ENCODE measurements around the gene DTX4. TPM values are rescaled to one million over a fixed set of nuclear protein-coding genes. Genes with fewer than 3 reads are reported as not detected.

Gene DTX4
- total RNA-seq, 1 donor from 2014 or later = 79.2 TPM

DNA sequence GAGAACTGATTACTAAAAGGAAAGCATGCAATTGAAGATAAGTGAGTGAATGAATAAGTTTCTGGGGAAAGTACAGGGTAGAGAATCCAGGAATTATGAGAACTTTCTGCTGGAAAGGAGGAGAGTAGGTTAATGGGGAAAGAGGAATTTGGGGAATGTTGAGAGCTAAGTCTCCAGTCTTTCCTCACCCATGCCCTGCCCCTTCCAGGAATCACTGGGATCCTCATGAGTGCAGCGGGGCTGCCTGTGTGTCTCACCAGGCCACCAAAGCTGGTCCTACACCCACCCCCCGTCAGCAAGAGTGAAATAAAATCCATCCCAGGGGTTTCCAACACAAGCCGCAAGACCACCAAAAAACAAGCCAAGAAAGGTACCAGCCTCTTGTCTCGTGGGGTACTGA, 17.0 kb downstream of the DTX4 start:
- Mint-ChIP-seq H3K27me3 (no peaks in the 10 kb centered on the region), H3K4me3 (no peak overlapping the region), H3K4me1 (ENCODE audit: unreplicated experiment) (peaks cover 33% of the 10 kb centered on the region), H3K27ac (peak overlapping the region; percentile 53), H3K36me3 (peaks cover 43% of the 10 kb centered on the region), H3K9me3 (no peaks in the 10 kb centered on the region)
- TF ChIP-seq, protein P1, sequence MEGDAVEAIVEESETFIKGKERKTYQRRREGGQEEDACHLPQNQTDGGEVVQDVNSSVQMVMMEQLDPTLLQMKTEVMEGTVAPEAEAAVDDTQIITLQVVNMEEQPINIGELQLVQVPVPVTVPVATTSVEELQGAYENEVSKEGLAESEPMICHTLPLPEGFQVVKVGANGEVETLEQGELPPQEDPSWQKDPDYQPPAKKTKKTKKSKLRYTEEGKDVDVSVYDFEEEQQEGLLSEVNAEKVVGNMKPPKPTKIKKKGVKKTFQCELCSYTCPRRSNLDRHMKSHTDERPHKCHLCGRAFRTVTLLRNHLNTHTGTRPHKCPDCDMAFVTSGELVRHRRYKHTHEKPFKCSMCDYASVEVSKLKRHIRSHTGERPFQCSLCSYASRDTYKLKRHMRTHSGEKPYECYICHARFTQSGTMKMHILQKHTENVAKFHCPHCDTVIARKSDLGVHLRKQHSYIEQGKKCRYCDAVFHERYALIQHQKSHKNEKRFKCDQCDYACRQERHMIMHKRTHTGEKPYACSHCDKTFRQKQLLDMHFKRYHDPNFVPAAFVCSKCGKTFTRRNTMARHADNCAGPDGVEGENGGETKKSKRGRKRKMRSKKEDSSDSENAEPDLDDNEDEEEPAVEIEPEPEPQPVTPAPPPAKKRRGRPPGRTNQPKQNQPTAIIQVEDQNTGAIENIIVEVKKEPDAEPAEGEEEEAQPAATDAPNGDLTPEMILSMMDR (conservative IDR thresholded peaks at IDR 0.05) = no peak
- DNase-seq (ENCODE audit: extremely low spot score, unreplicated experiment) = no peak

GRCh38 chr11:59189986-59190385, 18.1 kb downstream of the DTX4 start:
- Mint-ChIP-seq H3K36me3 (peaks cover 49% of the 10 kb centered on the region), H3K4me1 (ENCODE audit: unreplicated experiment) (peaks cover 23% of the 10 kb centered on the region), H3K27ac (peak overlapping the region; percentile 66), H3K4me3 (no peak overlapping the region), H3K27me3 (no peaks in the 10 kb centered on the region), H3K9me3 (no peaks in the 10 kb centered on the region)
- DNase-seq (ENCODE audit: extremely low spot score, unreplicated experiment) = no peak
- TF ChIP-seq, protein P1 (conservative IDR thresholded peaks at IDR 0.05) = no peak

- peaks cover 12% of the 10 kb centered on the region for H3K4me1 Mint-ChIP-seq (ENCODE audit: unreplicated experiment)
- no peaks in the 10 kb centered on the region for H3K9me3 Mint-ChIP-seq
- H3K27ac Mint-ChIP-seq = no peak overlapping the region
- H3K36me3 Mint-ChIP-seq = peaks cover 57% of the 10 kb centered on the region
- H3K4me3 Mint-ChIP-seq = no peak overlapping the region
- TF ChIP-seq, protein P1 (conservative IDR thresholded peaks at IDR 0.05) = no peak
- no peak for DNase-seq (ENCODE audit: extremely low spot score, unreplicated experiment)
- H3K27me3 Mint-ChIP-seq = no peaks in the 10 kb centered on the region
Measured at GRCh38 chr11:59191095-59191494, 19.2 kb downstream of the DTX4 start.

DNA sequence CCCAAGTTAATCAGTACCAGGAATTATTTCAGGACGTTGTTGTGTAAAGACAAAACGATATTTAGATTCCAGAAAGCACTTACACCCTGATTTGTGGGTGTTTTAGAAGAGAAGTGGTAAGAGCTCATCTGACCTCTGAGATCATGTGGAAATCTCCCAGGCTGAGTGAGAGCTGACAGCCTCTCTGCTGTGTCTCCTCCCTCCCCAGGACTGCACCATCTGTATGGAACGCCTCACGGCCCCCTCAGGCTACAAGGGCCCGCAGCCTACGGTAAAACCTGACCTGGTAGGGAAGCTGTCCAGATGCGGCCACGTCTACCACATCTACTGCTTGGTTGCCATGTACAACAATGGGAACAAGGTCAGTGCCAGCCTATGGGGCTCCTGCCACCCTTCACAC, 20.0 kb downstream of the DTX4 start:
- H3K9me3 Mint-ChIP-seq = no peaks in the 10 kb centered on the region
- H3K27ac Mint-ChIP-seq = no peak overlapping the region
- H3K4me1 Mint-ChIP-seq (ENCODE audit: unreplicated experiment) = peaks cover 5% of the 10 kb centered on the region
- no peak overlapping the region for H3K4me3 Mint-ChIP-seq
- DNase-seq (ENCODE audit: extremely low spot score, unreplicated experiment) = no peak
- H3K27me3 Mint-ChIP-seq = no peaks in the 10 kb centered on the region
- TF ChIP-seq, protein P1 (conservative IDR thresholded peaks at IDR 0.05) = no peak
- H3K36me3 Mint-ChIP-seq = peaks cover 57% of the 10 kb centered on the region

GRCh38 chr11:59192446-59193020, 20.6 kb downstream of the DTX4 start:
- H3K4me3 Mint-ChIP-seq = no peak overlapping the region
- TF ChIP-seq, protein P1 (conservative IDR thresholded peaks at IDR 0.05) = no peak

More at GRCh38 chr11:59192446-59193020, 20.6 kb downstream of the DTX4 start:
- Mint-ChIP-seq H3K27me3 (no peaks in the 10 kb centered on the region), H3K9me3 (no peaks in the 10 kb centered on the region), H3K27ac (no peak overlapping the region), H3K36me3 (peaks cover 64% of the 10 kb centered on the region), H3K4me1 (ENCODE audit: unreplicated experiment) (no peaks in the 10 kb centered on the region)
- DNase-seq (ENCODE audit: extremely low spot score, unreplicated experiment) = no peak

Data from type B pancreatic cell (in vitro differentiated cells).